ENCODE results near the gene MPZL1. TPM values are rescaled to one million over a fixed set of nuclear protein-coding genes. Genes with fewer than 3 reads are reported as not detected.

The MPZL1 gene
- total RNA-seq, 1 experiment from 2014 or later: 52.9 TPM

DNA sequence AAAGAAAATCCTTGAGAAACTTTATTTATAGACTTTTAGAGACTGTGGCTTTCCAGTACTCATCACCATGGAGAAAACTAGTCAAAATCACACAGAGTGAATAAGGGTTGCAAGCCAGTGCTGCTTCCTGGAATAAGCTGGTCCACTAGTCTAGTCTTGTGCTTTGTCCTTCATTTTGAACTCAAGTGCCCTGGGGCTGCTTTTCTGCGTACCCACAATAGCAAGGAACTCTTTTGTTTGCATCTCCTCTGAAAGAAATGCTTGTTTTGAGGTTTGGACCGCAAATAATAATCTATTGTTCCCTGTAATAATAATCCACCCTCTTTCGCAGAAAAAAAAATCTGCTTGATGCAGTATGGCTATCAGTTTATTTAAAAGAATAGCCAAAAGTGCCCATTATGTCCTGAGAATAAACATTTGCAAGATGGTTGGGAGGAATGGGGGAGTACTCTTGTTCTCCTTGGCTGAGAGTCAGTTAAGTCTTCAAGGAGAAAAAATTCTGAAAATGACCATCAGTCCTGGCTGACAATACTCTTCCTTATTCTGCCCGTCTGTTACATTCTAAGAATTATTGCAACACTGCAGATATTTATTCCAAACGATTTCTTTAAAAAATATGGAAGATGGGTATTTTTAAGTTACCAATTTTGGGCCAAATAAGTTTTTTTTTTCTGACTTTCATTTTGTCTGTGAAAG, 41.9 kb downstream of the MPZL1 start (continued):
- TF ChIP-seq, protein P1, sequence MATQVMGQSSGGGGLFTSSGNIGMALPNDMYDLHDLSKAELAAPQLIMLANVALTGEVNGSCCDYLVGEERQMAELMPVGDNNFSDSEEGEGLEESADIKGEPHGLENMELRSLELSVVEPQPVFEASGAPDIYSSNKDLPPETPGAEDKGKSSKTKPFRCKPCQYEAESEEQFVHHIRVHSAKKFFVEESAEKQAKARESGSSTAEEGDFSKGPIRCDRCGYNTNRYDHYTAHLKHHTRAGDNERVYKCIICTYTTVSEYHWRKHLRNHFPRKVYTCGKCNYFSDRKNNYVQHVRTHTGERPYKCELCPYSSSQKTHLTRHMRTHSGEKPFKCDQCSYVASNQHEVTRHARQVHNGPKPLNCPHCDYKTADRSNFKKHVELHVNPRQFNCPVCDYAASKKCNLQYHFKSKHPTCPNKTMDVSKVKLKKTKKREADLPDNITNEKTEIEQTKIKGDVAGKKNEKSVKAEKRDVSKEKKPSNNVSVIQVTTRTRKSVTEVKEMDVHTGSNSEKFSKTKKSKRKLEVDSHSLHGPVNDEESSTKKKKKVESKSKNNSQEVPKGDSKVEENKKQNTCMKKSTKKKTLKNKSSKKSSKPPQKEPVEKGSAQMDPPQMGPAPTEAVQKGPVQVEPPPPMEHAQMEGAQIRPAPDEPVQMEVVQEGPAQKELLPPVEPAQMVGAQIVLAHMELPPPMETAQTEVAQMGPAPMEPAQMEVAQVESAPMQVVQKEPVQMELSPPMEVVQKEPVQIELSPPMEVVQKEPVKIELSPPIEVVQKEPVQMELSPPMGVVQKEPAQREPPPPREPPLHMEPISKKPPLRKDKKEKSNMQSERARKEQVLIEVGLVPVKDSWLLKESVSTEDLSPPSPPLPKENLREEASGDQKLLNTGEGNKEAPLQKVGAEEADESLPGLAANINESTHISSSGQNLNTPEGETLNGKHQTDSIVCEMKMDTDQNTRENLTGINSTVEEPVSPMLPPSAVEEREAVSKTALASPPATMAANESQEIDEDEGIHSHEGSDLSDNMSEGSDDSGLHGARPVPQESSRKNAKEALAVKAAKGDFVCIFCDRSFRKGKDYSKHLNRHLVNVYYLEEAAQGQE (IDR thresholded peaks at IDR 0.05; ENCODE audit: low read depth): no peak
- no peak for TF ChIP-seq EZH2phosphoT487 (IDR thresholded peaks at IDR 0.05; ENCODE audit: borderline replicate concordance)
- TF ChIP-seq EZH2 (IDR thresholded peaks at IDR 0.05): no peak
- TF ChIP-seq JUND (IDR thresholded peaks at IDR 0.05): no peak
- no peak for TF ChIP-seq POLR2AphosphoS5 (IDR thresholded peaks at IDR 0.05; ENCODE audit: low read depth, low read length)

DNA sequence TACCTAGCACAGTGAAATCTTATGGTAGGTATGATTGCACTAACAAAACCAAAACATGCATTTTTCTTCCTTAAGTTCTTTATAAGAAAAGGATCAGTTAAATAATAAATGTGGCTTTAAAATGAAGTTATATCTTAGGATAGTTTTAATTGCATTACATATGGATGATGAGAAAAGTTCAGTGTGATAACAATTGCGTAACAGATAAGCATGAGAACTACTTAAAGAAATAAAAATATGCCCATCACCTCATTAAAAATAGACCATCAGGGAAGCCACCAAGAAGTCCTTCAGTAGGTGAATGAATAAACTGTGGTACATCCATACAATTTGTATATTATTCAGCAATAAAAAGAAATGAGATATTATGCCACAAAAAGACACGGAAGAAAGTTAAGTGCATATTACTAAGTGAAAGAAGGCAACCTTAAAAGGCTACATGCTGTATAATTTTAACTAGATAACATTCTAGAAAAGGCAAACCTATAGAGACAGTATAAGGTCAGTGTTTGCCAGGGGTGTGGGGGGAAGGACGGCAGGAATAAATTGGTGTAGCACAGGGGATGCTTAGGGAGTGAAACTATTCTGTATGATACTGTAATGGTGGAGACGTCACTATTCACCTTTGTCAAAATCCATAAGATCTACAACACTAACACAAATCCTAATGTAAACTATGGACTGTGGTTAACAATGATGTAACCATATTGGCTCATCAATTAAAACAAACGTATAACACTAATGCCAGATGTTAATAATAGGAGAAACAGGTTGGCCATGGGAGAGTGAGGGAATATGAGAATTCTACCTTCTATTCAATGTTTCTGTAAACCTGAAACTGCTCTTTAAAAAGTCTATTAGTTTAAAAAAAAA, 42.9 kb downstream of the MPZL1 start:
- Histone ChIP-seq H3K9me3 (ENCODE audit: control insufficient read depth in 1 of 2, insufficient read depth in 1 of 2, low read depth in 1 of 2, low read length in 2 of 2) (no peaks in the 10 kb centered on the region), H3K36me3 (ENCODE audit: control insufficient read depth in 1 of 2, insufficient read depth in 2 of 2, low read length in 2 of 2) (peaks cover 0 to 4% of the 10 kb centered on the region in 2 experiments; a peak in 1 of 4 replicates), H3K4me3 (replicated peaks in 1 of 2; ENCODE audit: low read depth in 1 of 2, low read length in 2 of 2) (no peak overlapping the region), H2AFZ (ENCODE audit: low read depth, low read length, poor library complexity, severe bottlenecking) (no peak overlapping the region), H4K20me1 (ENCODE audit: insufficient read depth) (no peaks in the 10 kb centered on the region), H3K4me2 (ENCODE audit: low read length) (no peak overlapping the region), H3K9ac (ENCODE audit: low read length) (no peak overlapping the region), H3K27ac (ENCODE audit: low read depth, low read length) (no peak overlapping the region), H3K9me2 (ENCODE audit: insufficient read depth) (no peaks in the 10 kb centered on the region), H3K4me1 (ENCODE audit: control insufficient read depth in 1 of 2, insufficient read depth in 2 of 2, low read length in 2 of 2) (no peaks in the 10 kb centered on the region), H3K79me2 (ENCODE audit: insufficient read depth, low read length) (peaks cover 32% of the 10 kb centered on the region), H3K27me3 (ENCODE audit: insufficient read depth, low read length) (no peaks in the 10 kb centered on the region)
- TF ChIP-seq, protein P2, sequence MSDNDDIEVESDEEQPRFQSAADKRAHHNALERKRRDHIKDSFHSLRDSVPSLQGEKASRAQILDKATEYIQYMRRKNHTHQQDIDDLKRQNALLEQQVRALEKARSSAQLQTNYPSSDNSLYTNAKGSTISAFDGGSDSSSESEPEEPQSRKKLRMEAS (IDR thresholded peaks at IDR 0.05): no peak
- TF ChIP-seq FOSL1 (IDR thresholded peaks at IDR 0.05; ENCODE audit: low read depth): no peak
- no peak for TF ChIP-seq POLR2AphosphoS5 (IDR thresholded peaks at IDR 0.05; ENCODE audit: low read depth, low read length)
- TF ChIP-seq JUND (IDR thresholded peaks at IDR 0.05): no peak
- no peak for TF ChIP-seq SP1 (IDR thresholded peaks at IDR 0.05; ENCODE audit: low read depth)
- no peak for TF ChIP-seq EGR1 (IDR thresholded peaks at IDR 0.05; ENCODE audit: low read depth)
- no peak for TF ChIP-seq TCF7L2 (IDR thresholded peaks at IDR 0.05; ENCODE audit: borderline replicate concordance, extremely low read depth, insufficient read depth, insufficient read length)
- TF ChIP-seq ZFX (IDR thresholded peaks at IDR 0.05): no peak
- no peak for TF ChIP-seq RAD21 (IDR thresholded peaks at IDR 0.05; ENCODE audit: low read depth)
- TF ChIP-seq, protein P3, sequence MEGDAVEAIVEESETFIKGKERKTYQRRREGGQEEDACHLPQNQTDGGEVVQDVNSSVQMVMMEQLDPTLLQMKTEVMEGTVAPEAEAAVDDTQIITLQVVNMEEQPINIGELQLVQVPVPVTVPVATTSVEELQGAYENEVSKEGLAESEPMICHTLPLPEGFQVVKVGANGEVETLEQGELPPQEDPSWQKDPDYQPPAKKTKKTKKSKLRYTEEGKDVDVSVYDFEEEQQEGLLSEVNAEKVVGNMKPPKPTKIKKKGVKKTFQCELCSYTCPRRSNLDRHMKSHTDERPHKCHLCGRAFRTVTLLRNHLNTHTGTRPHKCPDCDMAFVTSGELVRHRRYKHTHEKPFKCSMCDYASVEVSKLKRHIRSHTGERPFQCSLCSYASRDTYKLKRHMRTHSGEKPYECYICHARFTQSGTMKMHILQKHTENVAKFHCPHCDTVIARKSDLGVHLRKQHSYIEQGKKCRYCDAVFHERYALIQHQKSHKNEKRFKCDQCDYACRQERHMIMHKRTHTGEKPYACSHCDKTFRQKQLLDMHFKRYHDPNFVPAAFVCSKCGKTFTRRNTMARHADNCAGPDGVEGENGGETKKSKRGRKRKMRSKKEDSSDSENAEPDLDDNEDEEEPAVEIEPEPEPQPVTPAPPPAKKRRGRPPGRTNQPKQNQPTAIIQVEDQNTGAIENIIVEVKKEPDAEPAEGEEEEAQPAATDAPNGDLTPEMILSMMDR (IDR thresholded peaks at IDR 0.05 in 2 of 3, conservative IDR thresholded peaks at IDR 0.05 in 1 of 3; ENCODE audit: borderline replicate concordance in 1 of 3, insufficient read depth in 1 of 3, low read depth in 2 of 3, low read length in 2 of 3): no peak
- no peak for TF ChIP-seq ELF1 (IDR thresholded peaks at IDR 0.05; ENCODE audit: borderline replicate concordance, low read depth)
- ChIA-PET RAD21 (ENCODE audit: low non-redundant PET in 1 of 2, low total read pairs in 2 of 2, uncharacterized antibody in 2 of 2, unreplicated experiment in 2 of 2) (no interaction called here), POLR2A (no interaction called here), CTCF (no interaction called here)
- no peak for ATAC-seq
- intact Hi-C loops (cut with micrococcal nuclease): no loop called here
- BruUV-seq (replicated peaks): no TSS peak
- DNase-seq (ENCODE audit: low read depth, low spot score): no peak
